Mesenchymal stem cell (in vitro differentiated cells and primary cell): ENCODE results near the gene P2RY6.

Experiments
- DNase-seq: peaks from one replicate; pipeline ENCODE4 v3.0.0-alpha.2; 2013
- H2AFZ ChIP-seq: one replicate; pipeline ENCODE4 v1.6.1; 2013; ENCODE audit warnings: low read depth, mild to moderate bottlenecking, control low read depth, inconsistent platforms, low read length, moderate library complexity
- H2AK5ac ChIP-seq: 2 replicates; pipeline ENCODE4 v1.6.1; 2013; ENCODE audit warnings: low read length, moderate library complexity, mild to moderate bottlenecking, inconsistent platforms; ENCODE audit not compliant: severe bottlenecking
- H2BK120ac ChIP-seq: one replicate; pipeline ENCODE4 v1.6.1; 2013; ENCODE audit warnings: low read depth, mild to moderate bottlenecking, inconsistent platforms, low read length, moderate library complexity
- H2BK12ac ChIP-seq, 2 experiments: one replicate each; pipeline ENCODE4 v1.6.1; 2013; ENCODE audit warnings: inconsistent platforms in 2 of 2, low read length in 2 of 2, mild to moderate bottlenecking in 2 of 2, moderate library complexity in 2 of 2, control low read depth in 1 of 2
- H2BK15ac ChIP-seq: one replicate; pipeline ENCODE4 v1.6.1; 2013; ENCODE audit warnings: mild to moderate bottlenecking, low read depth, inconsistent platforms; ENCODE audit not compliant: poor library complexity, severe bottlenecking
- H2BK5ac ChIP-seq: 2 replicates; pipeline ENCODE4 v1.6.1; 2013; ENCODE audit warnings: low read depth, mild to moderate bottlenecking, low read length, control low read depth, inconsistent platforms; ENCODE audit not compliant: poor library complexity, severe bottlenecking
- H3K14ac ChIP-seq, 2 experiments: one replicate each; pipeline ENCODE4 v1.6.1; 2013; ENCODE audit warnings: inconsistent platforms in 2 of 2, low read length in 2 of 2, control low read depth in 1 of 2, mild to moderate bottlenecking in 1 of 2, moderate library complexity in 1 of 2
- H3K18ac ChIP-seq, 2 experiments: one replicate each; pipeline ENCODE4 v1.6.1; 2013; ENCODE audit warnings: inconsistent platforms in 2 of 2, low read length in 2 of 2, control low read depth in 1 of 2, low read depth in 1 of 2, mild to moderate bottlenecking in 1 of 2
- H3K23ac ChIP-seq, 2 experiments: one replicate each; pipeline ENCODE4 v1.6.1; 2013; ENCODE audit warnings: inconsistent platforms in 2 of 2, low read length in 2 of 2, mild to moderate bottlenecking in 2 of 2, moderate library complexity in 2 of 2, control low read depth in 1 of 2
- H3K27ac ChIP-seq: 2 replicates; pipeline ENCODE4 v1.5.1; 2013; ENCODE audit warnings: mild to moderate bottlenecking, moderate library complexity, low read length, control low read depth, inconsistent platforms; ENCODE audit not compliant: poor library complexity, severe bottlenecking
- H3K27me3 ChIP-seq, 2 experiments: 2 replicates each; pipeline versions ENCODE4 v1.6.1 to v1.7.0; 2013; ENCODE audit warnings: low read length in 2 of 2, mild to moderate bottlenecking in 2 of 2, moderate library complexity in 2 of 2, control low read depth in 1 of 2, inconsistent platforms in 1 of 2; ENCODE audit not compliant: control insufficient read depth in 1 of 2, insufficient read depth in 1 of 2
- H3K36me3 ChIP-seq, 2 experiments: 2 replicates each; pipeline versions ENCODE4 v1.6.1 to v1.7.0; 2013; ENCODE audit warnings: low read length in 2 of 2, control low read depth in 1 of 2, inconsistent platforms in 1 of 2, low read depth in 1 of 2, mild to moderate bottlenecking in 1 of 2; ENCODE audit not compliant: insufficient read depth in 2 of 2, control insufficient read depth in 1 of 2
- H3K4ac ChIP-seq, 2 experiments: one replicate each; pipeline ENCODE4 v1.6.1; 2013; ENCODE audit warnings: inconsistent platforms in 2 of 2, low read length in 2 of 2, mild to moderate bottlenecking in 2 of 2, moderate library complexity in 2 of 2, control low read depth in 1 of 2, low read depth in 1 of 2
- H3K4me1 ChIP-seq: 2 replicates; pipeline ENCODE4 v1.6.1; 2013; ENCODE audit warnings: low read depth, low read length, control low read depth; ENCODE audit not compliant: control insufficient read depth, insufficient read depth
- H3K4me2 ChIP-seq: 2 replicates; pipeline ENCODE4 v1.6.1; 2013; ENCODE audit warnings: low read length, mild to moderate bottlenecking, inconsistent platforms; ENCODE audit not compliant: poor library complexity, severe bottlenecking
- H3K4me3 ChIP-seq, 2 experiments: 2 replicates each; pipeline versions ENCODE4 v1.5.1 to v1.7.0; 2013; ENCODE audit warnings: low read length in 2 of 2, mild to moderate bottlenecking in 2 of 2, control low read depth in 1 of 2, low read depth in 1 of 2; ENCODE audit not compliant: insufficient read depth in 1 of 2
- H3K79me1 ChIP-seq: replicated peaks from 2 replicates; pipeline ENCODE4 v1.6.1; 2013; ENCODE audit warnings: mild to moderate bottlenecking, control low read depth, low read length, inconsistent platforms; ENCODE audit not compliant: poor library complexity, severe bottlenecking
- H3K9ac ChIP-seq: 2 replicates; pipeline ENCODE4 v1.7.0; 2013; ENCODE audit warnings: mild to moderate bottlenecking, low read length, moderate library complexity
- H3K9me3 ChIP-seq: 2 replicates; pipeline ENCODE4 v1.7.0; 2013; ENCODE audit warnings: mild to moderate bottlenecking, low read length; ENCODE audit not compliant: control insufficient read depth
- H4K8ac ChIP-seq: one replicate; pipeline ENCODE4 v1.6.1; 2013; ENCODE audit warnings: inconsistent platforms, mild to moderate bottlenecking, low read length, moderate library complexity
- H4K91ac ChIP-seq: one replicate; pipeline ENCODE4 v1.6.1; 2013; ENCODE audit warnings: mild to moderate bottlenecking, low read length, inconsistent platforms
- WGBS: methylation state at CpG from one replicate; pipeline ENCODE4 v1.1.7; 2013; ENCODE audit warnings: mixed read lengths; 5-methylcytosine and 5-hydroxymethylcytosine counted together

Gene P2RY6

GRCh38 chr11:73265853-73266645 lies 6.1 kb upstream of the P2RY6 start:
- Histone ChIP-seq H3K4ac (no peak overlapping the region), H3K9ac (no peak overlapping the region), H2AK5ac (no peak overlapping the region), H3K4me3 (no peak overlapping the region), H2BK12ac (no peak overlapping the region), H3K4me2 (no peak overlapping the region), H3K79me1 (no peaks in the 10 kb centered on the region), H4K91ac (no peak overlapping the region), H3K9me3 (no peaks in the 10 kb centered on the region), H3K18ac (no peak overlapping the region), H3K36me3 (no peaks in the 10 kb centered on the region), H2BK120ac (no peak overlapping the region), H2BK15ac (no peak overlapping the region), H4K8ac (no peak overlapping the region), H3K27me3 (peaks cover 10 to 29% of the 10 kb centered on the region in 2 experiments), H3K27ac (no peak overlapping the region), H2BK5ac (no peak overlapping the region), H3K4me1 (peaks cover 13% of the 10 kb centered on the region), H2AFZ (no peak overlapping the region), H3K14ac (no peak overlapping the region), H3K23ac (no peak overlapping the region)
- 76% methylated on average over 3 of the region's 3 CpGs for WGBS
- no peak for DNase-seq

GRCh38 chr11:73266646-73267020 lies 5.5 kb upstream of the P2RY6 start:
- Histone ChIP-seq H2BK15ac (no peak overlapping the region), H3K18ac (no peak overlapping the region), H3K4me2 (no peak overlapping the region), H2AK5ac (no peak overlapping the region), H4K8ac (no peak overlapping the region), H2AFZ (no peak overlapping the region), H2BK12ac (no peak overlapping the region), H3K36me3 (no peaks in the 10 kb centered on the region), H3K27ac (no peak overlapping the region), H3K79me1 (no peaks in the 10 kb centered on the region), H3K9me3 (no peaks in the 10 kb centered on the region), H3K27me3 (peaks cover 10 to 29% of the 10 kb centered on the region in 2 experiments), H3K4me3 (no peak overlapping the region), H3K9ac (no peak overlapping the region), H2BK120ac (no peak overlapping the region), H3K23ac (no peak overlapping the region), H3K4me1 (peaks cover 13% of the 10 kb centered on the region), H3K14ac (no peak overlapping the region), H3K4ac (no peak overlapping the region), H2BK5ac (no peak overlapping the region), H4K91ac (no peak overlapping the region)
- no peak for DNase-seq
- WGBS, result 86% methylated on average over 4 of the region's 4 CpGs

GRCh38 chr11:73267122-73267846 lies 4.9 kb upstream of the P2RY6 start:
- Histone ChIP-seq H3K9me3 (no peaks in the 10 kb centered on the region), H3K4me2 (no peak overlapping the region), H3K36me3 (no peaks in the 10 kb centered on the region), H3K23ac (no peak overlapping the region), H3K27ac (no peak overlapping the region), H4K91ac (no peak overlapping the region), H2BK5ac (no peak overlapping the region), H2BK12ac (no peak overlapping the region), H2AFZ (no peak overlapping the region), H2AK5ac (no peak overlapping the region), H3K27me3 (peaks cover 10 to 29% of the 10 kb centered on the region in 2 experiments), H2BK15ac (peak overlapping the region; percentile 17), H3K4me1 (peaks cover 16% of the 10 kb centered on the region), H3K4ac (no peak overlapping the region), H3K9ac (no peak overlapping the region), H3K14ac (no peak overlapping the region), H3K18ac (no peak overlapping the region), H3K4me3 (no peak overlapping the region), H2BK120ac (no peak overlapping the region), H3K79me1 (no peaks in the 10 kb centered on the region), H4K8ac (no peak overlapping the region)
- DNase-seq, result no peak
- 79% methylated on average over 3 of the region's 3 CpGs for WGBS

GRCh38 chr11:73267906-73268540 lies 4.1 kb upstream of the P2RY6 start:
- no peaks in the 10 kb centered on the region for H3K79me1 ChIP-seq
- H2BK120ac ChIP-seq, result no peak overlapping the region
- H3K4me1 ChIP-seq, result peaks cover 16% of the 10 kb centered on the region
- H2AK5ac ChIP-seq, result no peak overlapping the region
- no peak overlapping the region for H3K4me2 ChIP-seq
- no peaks in the 10 kb centered on the region for H3K36me3 ChIP-seq
- no peak overlapping the region for H2AFZ ChIP-seq
- no peak overlapping the region for H3K4ac ChIP-seq
- no peak overlapping the region for H4K91ac ChIP-seq
- H2BK5ac ChIP-seq, result no peak overlapping the region
- H3K9me3 ChIP-seq, result no peaks in the 10 kb centered on the region
- no peak for DNase-seq
- no peak overlapping the region for H3K9ac ChIP-seq
- 87% methylated on average over 6 of the region's 8 CpGs for WGBS
- no peak overlapping the region for H4K8ac ChIP-seq
- H3K18ac ChIP-seq, result no peak overlapping the region
- H3K14ac ChIP-seq, result peak overlapping the region in 1 of 2 experiments; percentile 53
- H2BK15ac ChIP-seq, result no peak overlapping the region
- H3K27me3 ChIP-seq, result peaks cover 10 to 29% of the 10 kb centered on the region in 2 experiments
- H3K4me3 ChIP-seq, result no peak overlapping the region
- peak overlapping the region in 1 of 2 experiments; percentile 46 for H3K23ac ChIP-seq
- H2BK12ac ChIP-seq, result no peak overlapping the region
- no peak overlapping the region for H3K27ac ChIP-seq
